Nephron (organoid): ENCODE results near the gene RYR2.

ENCODE experiments used
- H3K27ac Mint-ChIP-seq, 3 experiments: 2 replicates each; pipeline ENCODE4 v1.8.0; 2020; ENCODE audit warnings: mixed read lengths in 3 of 3, mild to moderate bottlenecking in 2 of 3, moderate library complexity in 1 of 3
- H3K27me3 Mint-ChIP-seq: 2 replicates; pipeline ENCODE4 v1.8.0; 2021; ENCODE audit warnings: low read depth, mild to moderate bottlenecking, moderate library complexity, mixed read lengths
- H3K36me3 Mint-ChIP-seq: 2 replicates; pipeline ENCODE4 v1.8.0; 2020; ENCODE audit warnings: low read depth, mixed read lengths
- H3K4me1 Mint-ChIP-seq: 2 replicates; pipeline ENCODE4 v1.8.0; 2020; ENCODE audit warnings: mixed read lengths
- H3K4me3 Mint-ChIP-seq, 3 experiments: 2 replicates each; pipeline ENCODE4 v1.8.0; 2020; ENCODE audit warnings: mild to moderate bottlenecking in 3 of 3, mixed read lengths in 3 of 3, moderate library complexity in 2 of 3
- H3K9me3 Mint-ChIP-seq: 2 replicates; pipeline ENCODE4 v1.8.0; 2020; ENCODE audit warnings: mixed read lengths
- CTCF ChIP-seq, 3 experiments: fragments of 200-600 bp; sonication (generic); IDR thresholded peaks; one replicate each; pipeline ENCODE4 v1.5.0; 2021; ENCODE audit warnings: antibody characterized with exemption in 3 of 3; ENCODE audit not compliant: unreplicated experiment in 3 of 3

RYR2 gene

GRCh38 chr1:237237721-237238120 is 195.7 kb downstream of the RYR2 start:
- Mint-ChIP-seq H3K9me3 (no peaks in the 10 kb centered on the region), H3K36me3 (no peaks in the 10 kb centered on the region), H3K4me3 (no peak overlapping the region), H3K27me3 (no peaks in the 10 kb centered on the region), H3K27ac (no peak overlapping the region), H3K4me1 (peaks cover 9% of the 10 kb centered on the region)
- TF ChIP-seq CTCF (IDR thresholded peaks at IDR 0.05; ENCODE audit: unreplicated experiment in 3 of 3): no peak

GRCh38 chr1:237239248-237239647 is 197.3 kb downstream of the RYR2 start:
- no peaks in the 10 kb centered on the region for H3K9me3 Mint-ChIP-seq
- no peaks in the 10 kb centered on the region for H3K27me3 Mint-ChIP-seq
- H3K27ac Mint-ChIP-seq: no peak overlapping the region
- no peaks in the 10 kb centered on the region for H3K36me3 Mint-ChIP-seq
- no peak overlapping the region for H3K4me3 Mint-ChIP-seq
- H3K4me1 Mint-ChIP-seq: peaks cover 9% of the 10 kb centered on the region
- no peak for TF ChIP-seq CTCF (IDR thresholded peaks at IDR 0.05; ENCODE audit: unreplicated experiment in 3 of 3)

GRCh38 chr1:237241038-237241437 is 199.1 kb downstream of the RYR2 start:
- no peak for TF ChIP-seq CTCF (IDR thresholded peaks at IDR 0.05; ENCODE audit: unreplicated experiment in 3 of 3)
- Mint-ChIP-seq H3K4me1 (peaks cover 5% of the 10 kb centered on the region), H3K27ac (no peak overlapping the region), H3K4me3 (no peak overlapping the region), H3K36me3 (no peaks in the 10 kb centered on the region), H3K9me3 (no peaks in the 10 kb centered on the region), H3K27me3 (no peaks in the 10 kb centered on the region)

- no peak overlapping the region for H3K4me3 Mint-ChIP-seq
- peak overlapping the region in 1 of 3 experiments; percentile 14 for H3K27ac Mint-ChIP-seq
- H3K9me3 Mint-ChIP-seq: no peaks in the 10 kb centered on the region
- H3K4me1 Mint-ChIP-seq: peaks cover 5% of the 10 kb centered on the region
- no peak for TF ChIP-seq CTCF (IDR thresholded peaks at IDR 0.05; ENCODE audit: unreplicated experiment in 3 of 3)
- H3K36me3 Mint-ChIP-seq: no peaks in the 10 kb centered on the region
- H3K27me3 Mint-ChIP-seq: no peaks in the 10 kb centered on the region
Measured at GRCh38 chr1:237244778-237245177, 202.8 kb downstream of the RYR2 start.

- no peak overlapping the region for H3K27ac Mint-ChIP-seq
- H3K27me3 Mint-ChIP-seq: no peaks in the 10 kb centered on the region
- peaks cover 5% of the 10 kb centered on the region for H3K4me1 Mint-ChIP-seq
- H3K9me3 Mint-ChIP-seq: no peaks in the 10 kb centered on the region
- no peaks in the 10 kb centered on the region for H3K36me3 Mint-ChIP-seq
- no peak for TF ChIP-seq CTCF (IDR thresholded peaks at IDR 0.05; ENCODE audit: unreplicated experiment in 3 of 3)
- no peak overlapping the region for H3K4me3 Mint-ChIP-seq
Measured at GRCh38 chr1:237247442-237247841, 205.5 kb downstream of the RYR2 start.

- H3K27me3 Mint-ChIP-seq: no peaks in the 10 kb centered on the region
- no peak overlapping the region for H3K4me3 Mint-ChIP-seq
Measured at GRCh38 chr1:237249120-237249519, 207.1 kb downstream of the RYR2 start.

More at GRCh38 chr1:237249120-237249519, 207.1 kb downstream of the RYR2 start:
- Mint-ChIP-seq H3K9me3 (no peaks in the 10 kb centered on the region), H3K27ac (no peak overlapping the region), H3K4me1 (peaks cover 5% of the 10 kb centered on the region), H3K36me3 (no peaks in the 10 kb centered on the region)
- TF ChIP-seq CTCF (IDR thresholded peaks at IDR 0.05; ENCODE audit: unreplicated experiment in 3 of 3): no peak
